Prostate gland (tissue), 2 donors: ENCODE results near the gene PLCG1.
"Not testable (repeated sequence)": the region's sequence is repeated elsewhere in the genome, so short reads cannot be mapped to it uniquely, and the experiment has no call there.

Experiments
- CTCF ChIP-seq, 4 experiments: fragments of 200-600 bp in 2 of 4; fragments of 450-650 bp in 2 of 4; sonication (generic) in 2 of 4; IDR thresholded peaks; 1 replicate in 3 of 4; 2 replicates in 1 of 4; pipeline ENCODE4 v1.5.1; 2016 to 2019; ENCODE audit warnings: antibody characterized with exemption in 4 of 4, mild to moderate bottlenecking in 2 of 4, moderate library complexity in 2 of 4
- POLR2A ChIP-seq: fragments of 450-650 bp; IDR thresholded peaks from one replicate; pipeline ENCODE4 v1.6.1; 2016; ENCODE audit warnings: antibody characterized with exemption, mild to moderate bottlenecking
- POLR2AphosphoS5 ChIP-seq: sonication (generic); formaldehyde crosslinking; IDR thresholded peaks from one replicate; pipeline ENCODE4 v1.6.1; 2017; ENCODE audit warnings: antibody characterized with exemption

GRCh38 chr20:41118159-41118558, 19.2 kb upstream of the PLCG1 start:
- not testable (repeated sequence) for TF ChIP-seq CTCF (IDR thresholded peaks at IDR 0.05); POLR2A; POLR2AphosphoS5
